KMS-11 (cell line): ENCODE measurements around the gene ACER2.

Source experiments
- H2AFZ ChIP-seq: fragments of 200-600 bp; sonication (generic); 2 replicates; pipeline ENCODE4 v1.6.1; 2016; ENCODE audit warnings: antibody characterized with exemption, mixed run types, low read depth
- H3K27ac ChIP-seq: fragments of 200-600 bp; sonication (generic); 2 replicates; pipeline ENCODE4 v1.6.1; 2016; ENCODE audit warnings: mild to moderate bottlenecking, mixed run types
- H3K27me3 ChIP-seq: fragments of 200-600 bp; sonication (generic); 2 replicates; pipeline ENCODE4 v1.6.1; 2017; ENCODE audit warnings: mild to moderate bottlenecking, low read depth, mixed run types, moderate library complexity; ENCODE audit not compliant: insufficient read depth
- H3K36me3 ChIP-seq: fragments of 200-600 bp; sonication (generic); 2 replicates; pipeline ENCODE4 v1.6.1; 2017; ENCODE audit warnings: mild to moderate bottlenecking, mixed run types; ENCODE audit not compliant: insufficient read depth
- H3K4me1 ChIP-seq: fragments of 200-600 bp; sonication (generic); 2 replicates; pipeline ENCODE4 v1.6.1; 2016; ENCODE audit warnings: mild to moderate bottlenecking, low read depth, mixed run types; ENCODE audit not compliant: poor library complexity, severe bottlenecking
- H3K4me2 ChIP-seq: fragments of 200-600 bp; sonication (generic); 2 replicates; pipeline ENCODE4 v1.7.0; 2016; ENCODE audit warnings: mild to moderate bottlenecking, mixed run types
- H3K4me3 ChIP-seq: fragments of 200-600 bp; sonication (generic); IDR thresholded peaks from 2 replicates; pipeline ENCODE4 v1.6.1; 2017; ENCODE audit warnings: low read depth, low read length, mixed read lengths; ENCODE audit not compliant: insufficient read depth
- H3K79me2 ChIP-seq: fragments of 200-600 bp; sonication (generic); 2 replicates; pipeline ENCODE4 v1.6.1; 2016; ENCODE audit warnings: low read depth, mixed run types; ENCODE audit not compliant: insufficient read depth
- H3K9ac ChIP-seq: fragments of 200-600 bp; sonication (generic); 2 replicates; pipeline ENCODE4 v1.6.1; 2016; ENCODE audit warnings: mild to moderate bottlenecking, mixed run types
- H4K20me1 ChIP-seq: fragments of 200-600 bp; sonication (generic); 2 replicates; pipeline ENCODE4 v1.6.1; 2016; ENCODE audit warnings: mild to moderate bottlenecking, mixed run types; ENCODE audit not compliant: insufficient read depth
- CTCF ChIP-seq: fragments of 200-600 bp; sonication (generic); conservative IDR thresholded peaks from 2 replicates; pipeline ENCODE4 v1.6.1; 2017; ENCODE audit warnings: low read depth, mild to moderate bottlenecking, antibody characterized with exemption, low read length, moderate library complexity, mixed read lengths

Gene ACER2

GRCh38 chr9:19470567-19470966, 61.8 kb downstream of the ACER2 start:
- Histone ChIP-seq H3K9ac (no peak overlapping the region), H4K20me1 (no peaks in the 10 kb centered on the region), H3K27ac (no peak overlapping the region), H3K4me1 (no peaks in the 10 kb centered on the region), H3K4me2 (no peak overlapping the region), H3K4me3 (no peak overlapping the region), H3K36me3 (no peaks in the 10 kb centered on the region), H2AFZ (no peak overlapping the region), H3K27me3 (no peaks in the 10 kb centered on the region), H3K79me2 (no peaks in the 10 kb centered on the region)
- no peak for TF ChIP-seq CTCF

DNA sequence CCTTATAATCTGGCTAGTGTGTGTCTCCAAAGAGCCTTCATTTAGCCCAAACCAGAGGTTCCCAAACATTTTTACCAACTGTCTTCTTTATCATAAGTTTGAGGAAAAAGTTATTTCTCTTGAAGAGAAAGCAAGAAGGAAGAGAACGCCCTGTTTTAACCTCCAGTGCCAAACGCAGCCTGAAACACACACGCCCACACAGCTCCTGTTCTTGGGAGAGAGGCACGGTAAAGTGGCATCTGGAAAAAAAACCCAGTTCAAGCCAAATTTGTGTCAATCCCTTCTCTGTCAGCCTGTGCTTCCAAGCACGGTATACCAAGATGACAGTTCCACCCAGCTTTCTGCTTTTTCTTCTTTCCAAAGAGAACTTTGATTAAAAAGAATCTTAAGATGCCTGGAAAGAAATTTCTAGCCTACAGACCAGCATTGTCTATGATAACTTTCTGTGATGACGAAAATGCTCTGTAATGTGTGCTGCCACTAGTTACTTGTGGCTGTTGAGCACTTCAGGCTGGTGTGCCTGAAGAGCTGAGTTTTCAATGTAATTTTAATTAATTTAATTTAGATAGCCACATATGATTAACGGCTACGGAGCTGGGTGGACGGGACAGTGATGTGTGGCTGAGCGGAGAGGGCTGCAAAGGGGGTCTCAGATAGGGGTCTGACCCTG, 62.3 kb downstream of the ACER2 start:
- Histone ChIP-seq H3K36me3 (no peaks in the 10 kb centered on the region), H3K9ac (no peak overlapping the region), H3K4me3 (no peak overlapping the region), H3K27me3 (no peaks in the 10 kb centered on the region), H3K27ac (no peak overlapping the region), H4K20me1 (no peaks in the 10 kb centered on the region), H3K4me2 (no peak overlapping the region), H3K79me2 (no peaks in the 10 kb centered on the region), H2AFZ (no peak overlapping the region), H3K4me1 (no peaks in the 10 kb centered on the region)
- TF ChIP-seq CTCF, result no peak

DNA sequence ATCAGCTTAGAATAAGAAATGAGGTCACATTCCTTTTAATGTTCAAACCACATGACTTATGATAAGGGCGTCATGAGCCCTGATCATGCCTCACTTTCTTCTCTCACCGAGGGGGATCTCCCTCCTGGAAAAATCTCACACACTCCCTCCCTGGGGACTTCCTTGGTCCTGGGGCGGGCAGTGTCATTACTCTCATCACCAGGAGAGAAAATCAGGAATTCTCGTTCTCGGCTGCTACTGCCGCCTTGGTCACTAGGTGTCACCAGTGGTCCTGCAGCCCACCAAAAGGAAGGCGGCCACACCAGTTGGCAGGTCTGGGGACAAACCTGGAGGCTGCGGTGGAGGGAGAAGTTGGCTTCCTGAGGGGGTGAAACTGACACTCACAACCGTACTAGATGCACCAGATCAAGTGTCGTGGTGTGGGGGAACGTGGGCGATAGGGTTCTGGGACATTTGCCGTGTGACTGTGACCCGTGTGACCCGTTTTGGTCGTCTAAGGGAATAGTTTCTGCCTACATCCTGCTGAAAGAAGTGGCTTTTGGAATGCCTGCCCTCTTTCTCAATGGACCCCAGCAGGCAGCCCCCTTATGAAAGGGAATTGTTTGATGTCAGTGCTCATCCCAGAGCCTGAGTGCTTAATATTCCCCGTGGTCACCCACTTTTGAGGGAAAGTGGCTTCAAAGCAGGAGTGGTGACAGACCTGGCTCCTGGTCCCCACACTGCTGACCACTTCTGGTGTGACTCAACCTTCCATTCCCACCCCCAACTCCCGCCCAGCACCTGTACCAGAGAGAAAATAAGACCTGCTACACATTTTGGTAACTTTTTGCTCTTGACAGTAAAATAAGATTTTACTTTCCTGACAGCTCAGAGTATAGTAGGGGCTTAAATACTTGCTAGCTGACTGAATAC, 63.2 kb downstream of the ACER2 start:
- Histone ChIP-seq H2AFZ (peak overlapping the region; percentile 10; the same call in 1 of the 2 replicates), H3K4me1 (no peaks in the 10 kb centered on the region), H3K9ac (no peak overlapping the region), H3K27ac (no peak overlapping the region), H3K27me3 (no peaks in the 10 kb centered on the region), H3K79me2 (no peaks in the 10 kb centered on the region), H3K36me3 (no peaks in the 10 kb centered on the region), H4K20me1 (no peaks in the 10 kb centered on the region), H3K4me3 (no peak overlapping the region), H3K4me2 (no peak overlapping the region)
- peak; percentile 84 for TF ChIP-seq CTCF

DNA sequence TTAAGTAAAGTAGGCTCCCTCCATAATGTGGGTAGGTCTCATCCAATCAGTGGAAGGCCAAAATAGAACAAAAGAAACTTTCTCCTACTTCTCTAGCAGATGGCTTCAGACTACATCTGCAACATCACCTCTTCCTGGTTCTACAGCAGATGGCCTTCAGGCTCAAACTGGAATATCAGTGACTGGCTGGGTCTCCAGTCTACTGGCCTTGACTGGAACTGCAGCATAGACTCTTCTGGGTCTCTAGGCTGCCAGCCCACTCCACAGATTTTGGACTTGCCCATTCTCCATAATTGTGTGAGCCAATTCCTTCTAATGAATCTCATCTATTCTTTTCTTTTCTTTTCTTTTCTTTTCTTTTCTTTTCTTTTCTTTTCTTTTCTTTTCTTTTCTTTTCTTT, 64.8 kb downstream of the ACER2 start:
- no peaks in the 10 kb centered on the region for H3K79me2 ChIP-seq
- no peak overlapping the region for H3K4me3 ChIP-seq
- H2AFZ ChIP-seq, result no peak overlapping the region
- no peaks in the 10 kb centered on the region for H4K20me1 ChIP-seq
- no peaks in the 10 kb centered on the region for H3K4me1 ChIP-seq
- no peak overlapping the region for H3K4me2 ChIP-seq
- no peak for TF ChIP-seq CTCF
- H3K27me3 ChIP-seq, result no peaks in the 10 kb centered on the region
- no peak overlapping the region for H3K27ac ChIP-seq
- no peak overlapping the region for H3K9ac ChIP-seq
- no peaks in the 10 kb centered on the region for H3K36me3 ChIP-seq
